ENCODE measurements around the gene TTC21B.

- TF ChIP-seq POLR2AphosphoS5 (IDR thresholded peaks at IDR 0.05) (no peak), POLR2A (IDR thresholded peaks at IDR 0.05; ENCODE audit: low read depth) (no peak)
- TF ChIP-seq, protein P1, sequence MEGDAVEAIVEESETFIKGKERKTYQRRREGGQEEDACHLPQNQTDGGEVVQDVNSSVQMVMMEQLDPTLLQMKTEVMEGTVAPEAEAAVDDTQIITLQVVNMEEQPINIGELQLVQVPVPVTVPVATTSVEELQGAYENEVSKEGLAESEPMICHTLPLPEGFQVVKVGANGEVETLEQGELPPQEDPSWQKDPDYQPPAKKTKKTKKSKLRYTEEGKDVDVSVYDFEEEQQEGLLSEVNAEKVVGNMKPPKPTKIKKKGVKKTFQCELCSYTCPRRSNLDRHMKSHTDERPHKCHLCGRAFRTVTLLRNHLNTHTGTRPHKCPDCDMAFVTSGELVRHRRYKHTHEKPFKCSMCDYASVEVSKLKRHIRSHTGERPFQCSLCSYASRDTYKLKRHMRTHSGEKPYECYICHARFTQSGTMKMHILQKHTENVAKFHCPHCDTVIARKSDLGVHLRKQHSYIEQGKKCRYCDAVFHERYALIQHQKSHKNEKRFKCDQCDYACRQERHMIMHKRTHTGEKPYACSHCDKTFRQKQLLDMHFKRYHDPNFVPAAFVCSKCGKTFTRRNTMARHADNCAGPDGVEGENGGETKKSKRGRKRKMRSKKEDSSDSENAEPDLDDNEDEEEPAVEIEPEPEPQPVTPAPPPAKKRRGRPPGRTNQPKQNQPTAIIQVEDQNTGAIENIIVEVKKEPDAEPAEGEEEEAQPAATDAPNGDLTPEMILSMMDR (IDR thresholded peaks at IDR 0.05) = no peak
Measured at GRCh38 chr2:165911231-165911630, 42.3 kb downstream of the TTC21B start.
